ENCODE data around the gene F11R. TPM values are rescaled to one million over a fixed set of nuclear protein-coding genes. Genes with fewer than 3 reads are reported as not detected.
A peak's percentile ranks its signal among the peaks of the same experiment; 100 is the strongest.
"Not testable (repeated sequence)": the region's sequence is repeated elsewhere in the genome, so short reads cannot be mapped to it uniquely, and the experiment has no call there.

Gene F11R
- total and polyA plus RNA-seq, 12 donors, result 7.1 to 22.7 (median 10.1) TPM

- intact Hi-C loops (cut with DNase I), result no loop called here
These were observed 47.6 kb upstream of the F11R start for GRCh38 chr1:161068306-161069234.

DNA sequence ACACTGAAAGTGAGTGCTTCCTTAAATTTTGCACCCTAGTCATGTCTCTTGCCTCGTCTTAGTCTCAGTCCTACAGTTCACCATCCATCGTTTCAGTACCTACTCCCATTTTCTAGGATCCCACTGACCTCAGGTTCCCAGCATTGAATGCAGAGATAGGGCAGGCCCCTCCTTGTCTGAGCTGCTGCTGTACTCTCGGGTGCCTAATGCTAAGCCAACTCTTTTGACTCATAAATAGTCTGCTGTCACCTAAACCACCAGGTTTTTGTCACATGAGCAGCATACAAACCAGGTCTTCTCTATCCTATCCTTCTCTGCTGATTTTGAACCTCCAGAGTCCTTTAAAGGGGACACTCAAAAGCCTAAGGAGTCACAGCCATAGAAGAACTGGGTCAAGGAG is 45.7 kb upstream of the F11R start:
- Histone ChIP-seq H3K9me3 (no peaks in the 10 kb centered on the region), H3K27me3 (peaks cover 0 to 28% (median 11%) of the 10 kb centered on the region in 7 donors), H3K4me1 (peaks cover 0 to 62% (median 0%) of the 10 kb centered on the region in 9 donors), H3K4me3 (peak overlapping the region in 1 of 10 donors; percentile 82), H3K36me3 (peaks cover 0 to 25% (median 0%) of the 10 kb centered on the region in 9 donors), H3K27ac (peak overlapping the region in 1 of 10 donors; percentile 97)
- no peak for ATAC-seq
- TF ChIP-seq, protein P1, sequence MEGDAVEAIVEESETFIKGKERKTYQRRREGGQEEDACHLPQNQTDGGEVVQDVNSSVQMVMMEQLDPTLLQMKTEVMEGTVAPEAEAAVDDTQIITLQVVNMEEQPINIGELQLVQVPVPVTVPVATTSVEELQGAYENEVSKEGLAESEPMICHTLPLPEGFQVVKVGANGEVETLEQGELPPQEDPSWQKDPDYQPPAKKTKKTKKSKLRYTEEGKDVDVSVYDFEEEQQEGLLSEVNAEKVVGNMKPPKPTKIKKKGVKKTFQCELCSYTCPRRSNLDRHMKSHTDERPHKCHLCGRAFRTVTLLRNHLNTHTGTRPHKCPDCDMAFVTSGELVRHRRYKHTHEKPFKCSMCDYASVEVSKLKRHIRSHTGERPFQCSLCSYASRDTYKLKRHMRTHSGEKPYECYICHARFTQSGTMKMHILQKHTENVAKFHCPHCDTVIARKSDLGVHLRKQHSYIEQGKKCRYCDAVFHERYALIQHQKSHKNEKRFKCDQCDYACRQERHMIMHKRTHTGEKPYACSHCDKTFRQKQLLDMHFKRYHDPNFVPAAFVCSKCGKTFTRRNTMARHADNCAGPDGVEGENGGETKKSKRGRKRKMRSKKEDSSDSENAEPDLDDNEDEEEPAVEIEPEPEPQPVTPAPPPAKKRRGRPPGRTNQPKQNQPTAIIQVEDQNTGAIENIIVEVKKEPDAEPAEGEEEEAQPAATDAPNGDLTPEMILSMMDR (IDR thresholded peaks at IDR 0.05), result no peak
- 71 to 74% methylated on average over 3 of the region's 3 CpGs for WGBS, 2 donors
- no peak for DNase-seq
- intact Hi-C loops (cut with DNase I), result no loop called here

More at GRCh38 chr1:161068306-161069234, 47.6 kb upstream of the F11R start:
- no peaks in the 10 kb centered on the region for H3K9me3 ChIP-seq
- peak; percentile 60 to 62 for DNase-seq
- peak; percentile 69 to 85 (median 78) for ATAC-seq
- WGBS, 2 donors, result 70 to 72% methylated on average over 10 of the region's 10 CpGs
- peak overlapping the region in 8 of 10 donors; percentile 5 to 82 (median 36) for H3K4me3 ChIP-seq
- H3K4me1 ChIP-seq, result peaks cover 0 to 58% (median 0%) of the 10 kb centered on the region in 9 donors
- peaks cover 0 to 22% (median 9%) of the 10 kb centered on the region in 7 donors for H3K27me3 ChIP-seq
- peak overlapping the region in 7 of 10 donors; percentile 51 to 97 (median 61) for H3K27ac ChIP-seq
- peaks cover 0 to 16% (median 0%) of the 10 kb centered on the region in 9 donors for H3K36me3 ChIP-seq
- TF ChIP-seq, protein P1 (IDR thresholded peaks at IDR 0.05), result no peak

DNA sequence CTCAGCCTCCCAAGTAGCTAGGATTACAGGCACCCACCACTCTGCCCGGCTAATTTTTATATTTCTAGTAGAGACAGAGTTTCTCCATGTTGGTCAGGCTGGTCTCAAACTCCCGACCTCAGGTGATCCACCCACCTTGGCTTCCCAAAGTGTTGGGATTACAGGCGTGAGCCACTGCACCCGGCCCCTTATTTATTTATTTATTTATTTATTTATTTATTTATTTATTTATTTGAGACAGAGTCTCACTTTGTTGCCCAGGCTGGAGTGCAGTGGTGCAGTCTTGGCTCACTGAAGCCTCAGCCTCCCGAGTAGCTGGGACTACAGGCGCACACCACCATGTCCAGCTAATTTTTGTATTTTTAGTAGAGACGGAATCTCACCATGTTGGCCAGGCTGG is 44.7 kb upstream of the F11R start:
- DNase-seq; H3K27ac ChIP-seq; H3K9me3 ChIP-seq; H3K4me3 ChIP-seq; intact Hi-C loops (cut with DNase I); ATAC-seq: not testable (repeated sequence)
- H3K4me1 ChIP-seq, result peaks cover 0 to 61% (median 0%) of the 10 kb centered on the region in 9 donors
- peaks cover 0 to 28% (median 18%) of the 10 kb centered on the region in 7 donors for H3K27me3 ChIP-seq
- peaks cover 0 to 31% (median 0%) of the 10 kb centered on the region in 9 donors for H3K36me3 ChIP-seq
- WGBS, 2 donors, result 88 to 97% methylated on average over 7 of the region's 7 CpGs

DNA sequence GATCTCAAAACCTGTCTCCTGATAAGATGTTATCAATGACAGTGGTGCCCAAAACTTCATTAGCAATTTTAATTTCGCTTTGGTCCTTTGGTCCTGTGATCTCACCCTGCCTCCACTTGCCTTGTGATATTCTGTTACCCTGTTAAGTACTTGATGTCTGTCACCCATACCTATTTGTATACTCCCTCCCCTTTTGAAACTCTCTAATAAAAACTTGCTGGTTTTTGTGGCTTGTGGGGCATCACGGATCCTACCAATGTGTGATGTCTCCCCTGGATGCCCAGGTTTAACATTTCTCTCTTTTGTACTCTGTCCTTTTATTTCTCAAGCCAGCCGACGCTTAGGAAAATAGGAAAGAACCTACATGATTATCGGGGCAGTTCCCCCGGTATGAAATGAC is 43.0 kb upstream of the F11R start:
- Histone ChIP-seq H3K4me1 (peaks cover 0 to 53% (median 0%) of the 10 kb centered on the region in 9 donors), H3K27me3 (peaks cover 0 to 28% (median 18%) of the 10 kb centered on the region in 7 donors), H3K36me3 (peaks cover 0 to 45% (median 0%) of the 10 kb centered on the region in 9 donors)
- WGBS, 2 donors, result 51 to 55% methylated on average over 6 of the region's 6 CpGs
- DNase-seq; ATAC-seq; H3K27ac ChIP-seq; H3K4me3 ChIP-seq; intact Hi-C loops (cut with DNase I); H3K9me3 ChIP-seq: not testable (repeated sequence)

DNA sequence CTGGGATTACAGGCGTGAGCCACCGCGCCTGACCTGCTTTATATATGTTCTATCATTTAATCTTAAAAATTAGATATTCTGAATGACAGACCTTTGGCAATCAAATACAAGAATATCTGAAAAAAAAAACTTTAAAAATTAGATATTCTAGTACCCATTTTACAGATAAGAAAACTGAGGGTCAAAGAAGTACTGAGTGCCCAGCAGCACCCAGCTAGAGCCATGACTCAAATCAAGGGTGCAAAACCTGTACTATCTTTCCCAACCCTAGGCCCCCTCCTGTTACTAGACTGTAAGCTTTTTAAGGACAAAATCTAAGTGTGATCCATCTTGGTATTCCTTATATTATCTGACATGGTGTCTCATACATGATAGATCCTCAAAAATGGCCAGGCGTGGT is 40.5 kb upstream of the F11R start:
- peaks cover 0 to 68% (median 0%) of the 10 kb centered on the region in 9 donors for H3K36me3 ChIP-seq
- intact Hi-C loops (cut with DNase I), result no loop called here
- no peak overlapping the region for H3K4me3 ChIP-seq
- TF ChIP-seq, protein P1 (IDR thresholded peaks at IDR 0.05), result no peak
- no peak overlapping the region for H3K27ac ChIP-seq
- H3K9me3 ChIP-seq, result no peaks in the 10 kb centered on the region
- ATAC-seq, result no peak
- no peak for DNase-seq
- peaks cover 0 to 37% (median 0%) of the 10 kb centered on the region in 9 donors for H3K4me1 ChIP-seq
- WGBS, 2 donors, result 91 to 95% methylated on average over 4 of the region's 4 CpGs
- H3K27me3 ChIP-seq, result peaks cover 0 to 37% (median 18%) of the 10 kb centered on the region in 7 donors

Data from heart right ventricle (tissue), 16 donors.